H1 (cell line): Measurements from ENCODE around the gene WEE1. TPM values are rescaled to one million over a fixed set of nuclear protein-coding genes. Genes with fewer than 3 reads are reported as not detected.

Experiments
- CTCF ChIA-PET: fragments of 300-600 bp; sonication (Branson Sonifier 250); formaldehyde crosslinking; loops from one replicate; lab custom pipeline; 2021; ENCODE audit not compliant: partially characterized antibody; lab: Charles Lee
- POLR2A ChIA-PET: fragments of 300-600 bp; sonication (Branson Sonifier 250); formaldehyde crosslinking; loops from one replicate; lab custom pipeline; 2021; ENCODE audit warnings: inconsistent platforms; ENCODE audit not compliant: partially characterized antibody; lab: Charles Lee
- DNase-seq, 2 experiments: peaks; one replicate each; pipeline versions ENCODE4 v3.0.0 to v3.0.0-alpha.2; 2010 to 2022; ENCODE audit warnings: low spot score in 2 of 2, low read depth in 1 of 2, mixed read lengths in 1 of 2
- FAIRE-seq: peaks from 2 replicates; lab custom pipeline; 2011; peaks lifted over from hg19 to GRCh38; lab: Jason Lieb, UNC
- H2AFZ ChIP-seq: 2 replicates; pipeline ENCODE4 v1.8.1; 2012; ENCODE audit warnings: low read length, inconsistent platforms
- H2AK5ac ChIP-seq: 2 replicates; pipeline ENCODE4 v1.6.1; 2013; ENCODE audit warnings: low read depth, low read length
- H2BK120ac ChIP-seq: replicated peaks from 2 replicates; pipeline ENCODE3; 2013; ENCODE audit warnings: low read depth, low read length, inconsistent platforms
- H2BK12ac ChIP-seq: 2 replicates; pipeline ENCODE4 v1.6.1; 2013; ENCODE audit warnings: low read depth, low read length
- H2BK15ac ChIP-seq: 2 replicates; pipeline ENCODE4 v1.6.1; 2013; ENCODE audit warnings: low read length
- H2BK20ac ChIP-seq: 2 replicates; pipeline ENCODE4 v1.6.1; 2013; ENCODE audit warnings: low read length
- H2BK5ac ChIP-seq: 2 replicates; pipeline ENCODE4 v1.6.1; 2013; ENCODE audit warnings: low read depth, low read length
- H3K14ac ChIP-seq: 2 replicates; pipeline ENCODE4 v1.6.1; 2013; ENCODE audit warnings: inconsistent platforms; ENCODE audit not compliant: insufficient read length
- H3K18ac ChIP-seq: 2 replicates; pipeline ENCODE4 v1.6.1; 2013; ENCODE audit warnings: low read length; ENCODE audit errors: extremely low read depth
- H3K23ac ChIP-seq: 2 replicates; pipeline ENCODE4 v1.6.1; 2013; ENCODE audit warnings: inconsistent platforms; ENCODE audit not compliant: insufficient read length
- H3K23me2 ChIP-seq: 2 replicates; pipeline ENCODE4 v1.6.1; 2013; ENCODE audit warnings: low read depth, low read length
- H3K27ac ChIP-seq: 2 replicates; pipeline ENCODE4 v1.6.1; 2011; ENCODE audit warnings: low read depth, low read length, inconsistent platforms
- H3K27me3 ChIP-seq, 4 experiments: replicated peaks in 1 of 4; 1 replicate in 1 of 4; 2 replicates in 3 of 4; pipeline versions ENCODE4 v1.6.1 to v1.8.1; 2011 to 2013; ENCODE audit warnings: low read length in 3 of 4, mild to moderate bottlenecking in 3 of 4, inconsistent platforms in 2 of 4, mixed read lengths in 2 of 4, moderate library complexity in 1 of 4; ENCODE audit not compliant: control insufficient read depth in 3 of 4, insufficient read depth in 3 of 4; ENCODE audit errors: extremely low read depth in 1 of 4
- H3K36me3 ChIP-seq, 4 experiments: 2 replicates each; pipeline versions ENCODE4 v1.6.1 to v1.8.1; 2011 to 2013; ENCODE audit warnings: mild to moderate bottlenecking in 4 of 4, low read length in 3 of 4, moderate library complexity in 2 of 4, control low read depth in 1 of 4, inconsistent platforms in 1 of 4; ENCODE audit not compliant: insufficient read depth in 4 of 4, control insufficient read depth in 2 of 4
- H3K4ac ChIP-seq: replicated peaks from 2 replicates; pipeline ENCODE3; 2013; ENCODE audit warnings: low read length, low read depth, mixed read lengths, inconsistent platforms; ENCODE audit not compliant: insufficient read length
- H3K4me1 ChIP-seq, 4 experiments: replicated peaks in 1 of 4; 1 replicate in 1 of 4; 2 replicates in 3 of 4; pipeline versions ENCODE4 v1.6.1 to v1.8.1; 2011 to 2013; ENCODE audit warnings: low read length in 3 of 4, inconsistent platforms in 2 of 4, mixed read lengths in 1 of 4; ENCODE audit not compliant: insufficient read depth in 4 of 4, control insufficient read depth in 3 of 4
- H3K4me2 ChIP-seq, 2 experiments: 2 replicates each; pipeline versions ENCODE4 v1.6.1 to v1.8.1; 2011 to 2013; ENCODE audit warnings: low read depth in 2 of 2, low read length in 2 of 2, control low read depth in 1 of 2, inconsistent platforms in 1 of 2, mild to moderate bottlenecking in 1 of 2; ENCODE audit not compliant: insufficient read depth in 1 of 2
- H3K4me3 ChIP-seq, 4 experiments: fragments of 200-600, 300-600 bp in 1 of 4; sonication (generic), shearing (Covaris generic), sonication (Bioruptor Twin) in 1 of 4; 2 replicates each; pipeline versions ENCODE4 v1.5.1 to v1.8.1; 2011 to 2016; ENCODE audit warnings: low read length in 4 of 4, low read depth in 3 of 4, control low read depth in 2 of 4, inconsistent platforms in 2 of 4, mild to moderate bottlenecking in 2 of 4, mixed read lengths in 1 of 4, moderate library complexity in 1 of 4; ENCODE audit not compliant: insufficient read depth in 2 of 4; ENCODE audit errors: extremely low read depth in 1 of 4
- H3K56ac ChIP-seq: replicated peaks from 2 replicates; pipeline ENCODE3; 2013; ENCODE audit warnings: low read depth, mild to moderate bottlenecking, mixed read lengths, low read length, inconsistent platforms; ENCODE audit not compliant: insufficient read length
- H3K79me1 ChIP-seq: 2 replicates; pipeline ENCODE4 v1.6.1; 2013; ENCODE audit warnings: low read depth, low read length, control low read depth
- H3K79me2 ChIP-seq, 2 experiments: 2 replicates each; pipeline versions ENCODE4 v1.6.1 to v1.8.1; 2012 to 2013; ENCODE audit warnings: low read length in 2 of 2, mild to moderate bottlenecking in 2 of 2, inconsistent platforms in 1 of 2; ENCODE audit not compliant: insufficient read depth in 2 of 2, control insufficient read depth in 1 of 2
- H3K9ac ChIP-seq, 4 experiments: replicated peaks in 1 of 4; 1 replicate in 1 of 4; 2 replicates in 3 of 4; pipeline versions ENCODE4 v1.6.1 to v1.8.1; 2011 to 2013; ENCODE audit warnings: low read depth in 3 of 4, low read length in 3 of 4, control low read depth in 2 of 4, mild to moderate bottlenecking in 2 of 4, moderate library complexity in 2 of 4, inconsistent platforms in 1 of 4; ENCODE audit errors: extremely low read depth in 1 of 4
- H3K9me3 ChIP-seq, 2 experiments: 2 replicates each; pipeline versions ENCODE4 v1.6.1 to v1.8.1; 2012 to 2013; ENCODE audit warnings: mild to moderate bottlenecking in 2 of 2, moderate library complexity in 2 of 2, control low read depth in 1 of 2, inconsistent platforms in 1 of 2, low read depth in 1 of 2, low read length in 1 of 2, mixed read lengths in 1 of 2; ENCODE audit not compliant: insufficient read depth in 2 of 2
- H4K20me1 ChIP-seq, 2 experiments: replicated peaks in 1 of 2; 2 replicates each; pipeline versions ENCODE3 to v1.8.1; 2011 to 2013; ENCODE audit warnings: inconsistent platforms in 2 of 2, low read length in 2 of 2, mild to moderate bottlenecking in 1 of 2; ENCODE audit not compliant: insufficient read depth in 2 of 2, control insufficient read depth in 1 of 2
- H4K5ac ChIP-seq: 2 replicates; pipeline ENCODE4 v1.6.1; 2013; ENCODE audit warnings: low read length, low read depth, mixed read lengths, inconsistent platforms; ENCODE audit not compliant: insufficient read length
- H4K8ac ChIP-seq: 2 replicates; pipeline ENCODE4 v1.8.0; 2013; ENCODE audit warnings: mild to moderate bottlenecking, moderate library complexity, low read length, inconsistent platforms; ENCODE audit not compliant: insufficient read depth; ENCODE audit errors: extremely low read depth
- H4K91ac ChIP-seq: replicated peaks from 2 replicates; pipeline ENCODE3; 2013; ENCODE audit warnings: low read length, mixed read lengths, inconsistent platforms; ENCODE audit not compliant: insufficient read length
- ATF2 ChIP-seq: IDR thresholded peaks from 2 replicates; pipeline ENCODE4 v1.6.1; 2012; ENCODE audit warnings: low read length, inconsistent platforms
- CREB1 ChIP-seq: IDR thresholded peaks from 2 replicates; pipeline ENCODE4 v1.6.1; 2012; ENCODE audit warnings: inconsistent platforms
- HDAC2 ChIP-seq, 2 experiments: fragments of 300-600 bp in 1 of 2; sonication (generic) in 1 of 2; IDR thresholded peaks; 2 replicates each; pipeline ENCODE4 v1.6.1; 2011 to 2012; ENCODE audit warnings: low read depth in 2 of 2, low read length in 2 of 2, mild to moderate bottlenecking in 2 of 2, moderate library complexity in 2 of 2, borderline replicate concordance in 1 of 2, inconsistent platforms in 1 of 2
- JUN ChIP-seq: IDR thresholded peaks from 2 replicates; pipeline ENCODE4 v1.6.1; 2011; ENCODE audit warnings: low read depth, mild to moderate bottlenecking, improper control_type of control experiment, low read length
- KDM4A ChIP-seq: IDR thresholded peaks from one replicate; pipeline ENCODE4 v1.7.1; 2012; ENCODE audit warnings: low read depth, mild to moderate bottlenecking, moderate library complexity, low read length, inconsistent platforms; ENCODE audit not compliant: severe bottlenecking
- NRF1 ChIP-seq: IDR thresholded peaks from 2 replicates; pipeline ENCODE4 v1.6.1; 2011; ENCODE audit warnings: mild to moderate bottlenecking, low read depth, low read length, improper control_type of control experiment
- POLR2AphosphoS5 ChIP-seq: IDR thresholded peaks from 2 replicates; pipeline ENCODE4 v1.6.1; 2011; ENCODE audit warnings: low read depth, low read length
- SUZ12 ChIP-seq: fragments of 200-600 bp; sonication (generic); IDR thresholded peaks from 2 replicates; pipeline ENCODE4 v1.6.1; 2012; ENCODE audit warnings: mild to moderate bottlenecking, inconsistent platforms, low read length, moderate library complexity, mixed read lengths
- TAF7 ChIP-seq: optimal IDR thresholded peaks from 2 replicates; pipeline ENCODE3; 2011; ENCODE audit warnings: low read depth, mild to moderate bottlenecking, inconsistent platforms, low read length, moderate library complexity, borderline replicate concordance
- TCF12 ChIP-seq: IDR thresholded peaks from 2 replicates; pipeline ENCODE4 v1.6.1; 2011; ENCODE audit warnings: low read depth, mild to moderate bottlenecking, low read length
- TEAD4 ChIP-seq: IDR thresholded peaks from 2 replicates; pipeline ENCODE4 v1.6.1; 2012; ENCODE audit warnings: low read depth, low read length, inconsistent platforms, mixed read lengths
- ZNF274 ChIP-seq: IDR thresholded peaks from 2 replicates; pipeline ENCODE4 v1.7.0; 2012; ENCODE audit warnings: low read length, borderline replicate concordance; ENCODE audit errors: extremely low read depth
- WGBS, 2 experiments: shearing (Covaris generic) in 1 of 2; methylation state at CpG; one replicate each; pipeline versions ENCODE4 v1.1.6 to v1.1.7; 2013 to 2015; ENCODE audit warnings: low lambda C conversion rate in 2 of 2, mixed read lengths in 2 of 2, inconsistent platforms in 1 of 2, low coverage in 1 of 2, missing lambda C conversion rate in 1 of 2; ENCODE audit not compliant: insufficient replicate concordance in 2 of 2, insufficient coverage in 1 of 2, insufficient read length in 1 of 2; ENCODE audit errors: extremely low coverage in 1 of 2, missing lambda C conversion rate in 1 of 2; 5-methylcytosine and 5-hydroxymethylcytosine counted together
- polyA plus RNA-seq, 7 experiments: library from polyadenylated mRNA; depleted of rRNA in 3 of 7; stranded (reverse) in 5 of 7; unstranded in 2 of 7; fragments of >200 nt in 5 of 7; fragments of 200-250 nt in 2 of 7; gene quantifications; 1 replicate in 5 of 7; 2 replicates in 1 of 7; 4 replicates in 1 of 7; pipeline versions ENCODE4 v1.2.1 to v1.2.3, GENCODE V29; 2011 to 2013; ENCODE audit warnings: missing spikeins in 2 of 7, mixed read lengths in 2 of 7
- total RNA-seq: library from RNA; stranded (reverse); fragmentation: NEBNext Ultra II Directional; extraction: Animal tissue kit (Norgen Biotek cat#: 25700); gene quantifications from 2 replicates; pipeline ENCODE4 v1.2.1, GENCODE V29; 2021

The WEE1 gene
- total and polyA plus RNA-seq, 2 of the 8 experiments (the other 6 are each of a cell fraction or from before 2014, with no cell fraction given): 40.8 to 120 TPM

- no peak overlapping the region for H3K9ac ChIP-seq
- DNase-seq: peak in 1 of 2 experiments; percentile 32
- no peaks in the 10 kb centered on the region for H3K9me3 ChIP-seq
- H3K4me2 ChIP-seq: no peak overlapping the region; a peak in 1 of 4 replicates
- no peak overlapping the region for H4K8ac ChIP-seq
- no peak overlapping the region for H3K23ac ChIP-seq
- H3K4me3 ChIP-seq: no peak overlapping the region
- FAIRE-seq: no peak
- H4K91ac ChIP-seq: no peak overlapping the region
- no peak overlapping the region for H2AFZ ChIP-seq
- peak overlapping the region; percentile 92; the same call in 1 of the 2 replicates for H2BK12ac ChIP-seq
- no peaks in the 10 kb centered on the region for H3K36me3 ChIP-seq
- no peak overlapping the region for H3K56ac ChIP-seq
- H2BK5ac ChIP-seq: peak overlapping the region; percentile 3; the same call in 1 of the 2 replicates
- H3K27ac ChIP-seq: no peak overlapping the region
- H3K4ac ChIP-seq: no peak overlapping the region
- no peak overlapping the region for H2BK15ac ChIP-seq
- no peak overlapping the region for H2AK5ac ChIP-seq
- ChIA-PET CTCF (interaction anchor here (0.7 to 5.5 kb wide), 15 partner anchors 9 to 585 kb away, joined by 3 to 48 read pairs (median 3); no protein-coding TSS in a partner anchor), POLR2A (interaction anchor here (0.8 to 3.8 kb wide), 10 partner anchors 9 to 141 kb away, joined by 3 to 17 read pairs (median 6); partner anchors contain the start of genes WEE1 and ZNF143)
- WGBS, 2 experiments: 93% methylated on average over 4 of the region's 4 CpGs; no CpG with 5 or more reads in 1 of the 2 experiments
- H3K23me2 ChIP-seq: no peaks in the 10 kb centered on the region
- no peak overlapping the region for H2BK120ac ChIP-seq
- no peaks in the 10 kb centered on the region for H3K79me2 ChIP-seq
- no peaks in the 10 kb centered on the region for H3K79me1 ChIP-seq
- no peak overlapping the region for H3K14ac ChIP-seq
- peaks cover 0 to 1% (median 0%) of the 10 kb centered on the region in 4 experiments; a peak in 2 of 7 replicates for H3K27me3 ChIP-seq
- H3K18ac ChIP-seq: no peak overlapping the region
- no peaks in the 10 kb centered on the region for H4K20me1 ChIP-seq
- H4K5ac ChIP-seq: no peak overlapping the region
- H2BK20ac ChIP-seq: no peak overlapping the region
- peaks cover 3 to 10% (median 6%) of the 10 kb centered on the region in 4 experiments; a peak in 6 of 7 replicates for H3K4me1 ChIP-seq
- TF ChIP-seq SUZ12: no peak
- no peak for TF ChIP-seq TCF12
- no peak for TF ChIP-seq TEAD4
- TF ChIP-seq ZNF274: no peak
- TF ChIP-seq JUN: no peak
- TF ChIP-seq KDM4A: no peak
- TF ChIP-seq TAF7: no peak
- TF ChIP-seq NRF1: no peak
- TF ChIP-seq HDAC2 (IDR thresholded peaks at IDR 0.05; ENCODE audit: borderline replicate concordance in 1 of 2, low read depth in 2 of 2, low read length in 2 of 2): no peak
- no peak for TF ChIP-seq POLR2AphosphoS5
- TF ChIP-seq ATF2: no peak
- no peak for TF ChIP-seq CREB1
These were observed 27.2 kb downstream of the WEE1 start for GRCh38 chr11:9600644-9601036.
